ENCODE measurements around the gene NTRK2.

NTRK2 gene

DNA sequence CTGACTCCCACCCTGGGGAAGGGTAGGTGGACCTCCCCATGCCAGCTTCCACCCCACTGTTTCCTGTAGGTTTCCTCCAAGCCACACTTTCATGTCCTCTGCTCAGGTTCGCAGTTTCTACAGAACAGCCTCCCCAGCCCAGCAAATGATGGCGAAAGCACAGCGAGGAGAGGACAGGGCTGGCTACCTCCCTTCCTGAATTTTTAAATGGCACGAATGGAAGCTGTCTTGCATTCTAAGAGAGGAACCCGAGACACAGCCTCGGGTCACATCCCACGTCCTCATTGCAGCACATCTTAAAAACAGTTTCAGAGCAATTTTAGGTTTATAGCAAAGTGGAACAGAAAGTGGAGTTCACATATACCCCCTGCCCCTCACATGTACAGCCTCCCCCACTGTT, 330.3 kb downstream of the NTRK2 start:
- no peak for FAIRE-seq

DNA sequence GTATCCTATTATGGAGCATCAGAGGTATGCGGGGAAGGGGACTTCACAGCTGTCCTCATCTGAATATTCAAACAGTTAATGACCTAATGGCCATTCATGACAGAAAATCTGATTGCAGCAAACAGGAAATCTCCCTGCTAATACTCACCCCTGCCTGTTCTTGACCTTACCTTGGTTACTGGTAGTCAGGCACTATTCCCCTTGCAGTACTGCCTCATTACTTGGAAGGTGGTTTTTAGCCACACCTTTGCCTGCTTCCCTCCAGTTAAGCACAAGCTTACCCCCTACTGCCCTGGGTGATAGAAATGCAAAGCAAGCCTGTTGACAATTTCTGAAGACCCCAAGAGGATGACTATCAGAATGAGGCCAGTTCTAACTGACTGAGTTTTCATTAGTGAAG, 332.4 kb downstream of the NTRK2 start:
- DNase-seq (ENCODE audit: insufficient read length, low spot score) (no peak), FAIRE-seq (no peak)

More for the DNA sequence above, 330.3 kb downstream of the NTRK2 start:
- no peak for DNase-seq (ENCODE audit: insufficient read length, low spot score)

DNA sequence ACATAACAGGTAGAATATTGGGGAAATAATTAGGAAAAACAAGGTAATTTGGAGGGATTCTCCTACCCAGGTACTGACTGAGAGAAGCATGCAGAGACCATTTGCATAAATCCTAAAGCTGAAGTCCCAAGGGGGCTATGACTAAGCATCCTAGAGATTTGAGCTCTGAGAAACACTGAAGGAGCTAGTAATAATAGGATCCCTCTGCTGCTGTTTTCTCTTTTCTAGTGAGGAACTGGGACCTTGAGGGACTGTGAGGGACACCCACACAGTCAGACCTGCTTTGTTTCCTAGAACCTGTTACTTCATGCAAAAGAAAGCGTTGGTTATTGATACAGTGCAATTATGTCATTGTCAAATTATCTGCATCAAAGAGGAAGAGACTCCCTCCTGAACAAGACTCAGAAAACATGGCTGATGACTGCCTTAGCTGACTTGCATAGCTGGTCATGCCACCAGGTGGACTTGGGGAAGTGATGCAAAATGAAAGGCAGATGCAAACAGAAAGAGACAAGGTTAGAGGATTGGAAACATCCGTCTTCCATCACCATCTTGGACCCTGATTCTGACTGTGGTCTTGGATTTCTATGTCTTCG, 335.4 kb downstream of the NTRK2 start:
- DNase-seq (ENCODE audit: insufficient read length, low spot score) (no peak), FAIRE-seq (no peak)

DNA sequence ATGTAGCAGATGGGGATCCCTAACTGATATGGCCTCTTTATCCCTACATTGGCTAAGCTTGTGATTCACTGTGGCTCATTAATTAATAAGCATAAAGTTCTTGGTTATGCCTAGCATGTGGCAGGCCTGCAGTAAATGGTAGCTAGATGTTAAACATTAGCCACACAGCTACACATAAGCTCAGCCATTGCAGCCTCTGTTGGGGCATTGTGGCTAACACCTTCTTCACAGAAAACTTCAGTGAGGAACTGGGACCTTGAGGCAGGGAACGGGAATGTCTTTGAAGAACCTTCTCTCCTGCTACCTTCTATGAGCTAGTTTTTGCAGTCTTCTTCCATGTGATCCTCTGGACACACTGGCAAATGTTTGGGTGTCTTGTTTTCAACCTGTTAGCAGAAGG, 338.2 kb downstream of the NTRK2 start:
- DNase-seq (ENCODE audit: insufficient read length, low spot score): no peak
- FAIRE-seq: no peak

DNA sequence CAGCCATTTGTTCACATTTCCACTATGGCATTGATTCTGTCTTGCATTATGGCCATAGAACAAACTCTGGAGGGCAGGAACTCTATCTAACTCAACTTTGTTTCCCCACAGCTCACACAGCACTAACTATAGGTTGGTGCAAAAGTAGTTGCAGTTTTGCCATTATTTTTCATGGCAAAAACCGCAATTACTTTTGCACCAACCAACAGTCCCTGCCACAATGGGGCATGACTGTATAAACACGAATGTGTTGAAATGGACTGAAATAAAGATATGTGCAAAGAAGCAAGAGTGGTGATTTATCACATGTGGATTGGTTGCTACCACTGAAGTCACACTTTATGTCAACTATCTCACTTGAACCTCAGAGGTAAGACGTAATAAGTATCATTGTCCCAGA, 338.7 kb downstream of the NTRK2 start:
- FAIRE-seq (no peak), DNase-seq (ENCODE audit: insufficient read length, low spot score) (no peak)

DNA sequence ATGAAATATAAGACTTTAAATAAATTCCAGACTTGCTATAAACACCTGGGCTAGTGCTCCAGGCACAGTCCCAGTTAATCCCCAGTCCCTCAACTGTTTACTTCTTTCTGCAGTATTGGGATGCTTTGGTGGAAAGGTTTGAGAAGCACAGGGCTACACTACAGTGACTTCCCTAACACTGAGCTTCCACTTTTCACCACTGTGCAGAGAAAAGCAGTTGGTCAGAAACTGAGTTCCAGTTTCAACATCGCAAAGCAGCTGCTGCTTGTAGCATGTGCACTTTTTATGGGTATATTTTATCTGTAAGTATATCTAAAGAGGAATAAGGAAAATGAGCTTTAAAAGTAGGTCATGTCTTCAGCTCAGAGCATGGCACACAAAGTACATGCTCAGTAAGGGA, 339.7 kb downstream of the NTRK2 start:
- DNase-seq (ENCODE audit: insufficient read length, low spot score) (no peak), FAIRE-seq (no peak)

DNA sequence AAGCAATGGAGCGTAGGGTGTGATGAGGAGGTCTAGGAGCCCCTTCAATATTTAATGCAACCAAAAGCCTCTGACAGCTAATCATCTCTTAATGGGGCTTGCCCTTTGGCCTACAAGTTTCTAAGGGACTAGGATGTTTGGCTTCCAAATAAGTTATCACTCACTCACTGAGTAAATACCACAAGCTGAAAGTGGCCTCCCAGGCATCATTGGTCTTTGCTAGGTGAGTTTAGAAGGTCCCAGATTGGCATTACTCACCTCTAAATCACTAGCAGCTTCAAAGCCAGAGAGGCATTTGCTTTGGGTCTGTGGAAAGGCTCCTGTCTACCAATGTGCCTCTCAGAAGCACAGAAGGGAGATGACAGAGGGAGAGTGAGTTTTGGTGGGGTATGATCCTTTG, 344.2 kb downstream of the NTRK2 start:
- FAIRE-seq: no peak

DNA sequence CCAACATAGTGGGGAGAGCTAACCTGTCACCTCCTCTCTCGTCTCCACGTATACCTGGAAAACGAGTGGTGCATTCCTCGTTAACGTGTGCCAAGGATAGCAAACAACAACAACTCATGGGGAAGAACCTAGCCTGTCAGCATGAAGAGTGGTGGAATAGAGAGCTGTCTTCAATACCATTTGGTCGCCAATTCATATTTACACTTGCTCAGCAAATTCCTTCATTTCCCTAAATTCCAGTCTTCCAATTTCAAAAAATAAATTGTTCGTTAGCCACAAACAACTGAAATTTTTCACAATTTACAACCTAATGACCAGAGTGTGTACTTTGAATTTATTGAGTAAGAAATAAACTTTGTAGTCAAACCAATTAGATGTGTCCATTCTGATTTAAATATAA, 344.8 kb downstream of the NTRK2 start:
- FAIRE-seq (no peak), DNase-seq (ENCODE audit: insufficient read length, low spot score) (no peak)

More for the DNA sequence above, 344.2 kb downstream of the NTRK2 start:
- DNase-seq (ENCODE audit: insufficient read length, low spot score): no peak

DNA sequence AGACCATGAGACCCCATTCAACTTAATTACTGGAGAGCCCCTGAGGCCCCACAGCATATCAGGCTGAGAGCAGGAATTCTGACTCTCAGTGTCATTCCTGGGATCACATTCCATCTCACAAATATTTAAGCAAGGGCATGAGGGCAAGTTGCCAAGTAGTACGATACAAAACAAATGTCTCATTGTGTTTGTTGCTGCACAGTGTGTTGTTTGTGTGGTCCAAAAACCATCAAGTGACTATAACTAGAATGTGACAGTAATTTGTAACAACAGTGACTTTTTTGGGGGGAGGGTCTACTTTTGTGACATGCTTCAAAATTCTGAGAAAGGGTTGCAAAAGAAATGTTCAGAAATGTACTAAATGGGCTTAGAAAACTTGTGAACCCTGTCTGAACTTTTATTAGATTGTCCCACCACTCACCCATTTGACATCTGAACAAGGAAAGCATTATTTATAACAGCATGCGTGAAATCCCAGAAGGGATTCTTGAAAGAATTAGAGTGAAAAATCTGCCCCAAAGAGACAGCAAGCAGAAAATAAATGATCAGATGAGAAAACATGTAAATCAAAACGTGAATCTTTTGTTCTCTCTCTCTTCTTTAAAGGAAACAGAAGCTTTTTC, 347.0 kb downstream of the NTRK2 start:
- DNase-seq (ENCODE audit: insufficient read length, low spot score): no peak
- FAIRE-seq: no peak

DNA sequence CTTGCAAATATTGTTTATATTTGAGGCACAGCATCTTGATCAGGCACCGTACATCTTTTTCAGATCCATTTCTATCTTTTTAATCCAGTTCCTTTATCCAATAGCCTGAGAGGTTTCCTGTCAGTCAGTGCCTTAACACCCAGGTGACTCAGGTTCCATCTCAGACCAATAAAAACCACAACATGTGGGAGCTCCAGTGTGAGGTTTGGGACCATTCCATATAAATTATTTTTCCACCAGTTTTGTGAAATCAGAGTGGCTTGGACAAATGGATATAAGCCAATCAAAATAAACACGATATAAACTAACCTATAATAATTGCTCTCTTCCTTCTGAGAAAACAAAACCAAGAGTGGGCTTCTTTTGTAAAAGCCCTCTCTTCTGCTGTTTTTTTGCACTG, 351.3 kb downstream of the NTRK2 start:
- DNase-seq (ENCODE audit: insufficient read length, low spot score): no peak
- no peak for FAIRE-seq

DNA sequence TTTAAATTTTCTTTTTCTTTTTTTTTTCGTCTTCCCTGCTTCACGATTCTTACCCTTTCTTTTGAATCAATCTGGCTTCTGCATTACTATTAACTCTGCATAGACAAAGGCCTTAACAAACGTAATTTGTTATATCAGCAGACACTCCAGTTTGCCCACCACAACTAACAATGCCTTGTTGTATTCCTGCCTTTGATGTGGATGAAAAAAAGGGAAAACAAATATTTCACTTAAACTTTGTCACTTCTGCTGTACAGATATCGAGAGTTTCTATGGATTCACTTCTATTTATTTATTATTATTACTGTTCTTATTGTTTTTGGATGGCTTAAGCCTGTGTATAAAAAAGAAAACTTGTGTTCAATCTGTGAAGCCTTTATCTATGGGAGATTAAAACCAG, 352.2 kb downstream of the NTRK2 start:
- DNase-seq (ENCODE audit: insufficient read length, low spot score) (no peak), FAIRE-seq (no peak)

DNA sequence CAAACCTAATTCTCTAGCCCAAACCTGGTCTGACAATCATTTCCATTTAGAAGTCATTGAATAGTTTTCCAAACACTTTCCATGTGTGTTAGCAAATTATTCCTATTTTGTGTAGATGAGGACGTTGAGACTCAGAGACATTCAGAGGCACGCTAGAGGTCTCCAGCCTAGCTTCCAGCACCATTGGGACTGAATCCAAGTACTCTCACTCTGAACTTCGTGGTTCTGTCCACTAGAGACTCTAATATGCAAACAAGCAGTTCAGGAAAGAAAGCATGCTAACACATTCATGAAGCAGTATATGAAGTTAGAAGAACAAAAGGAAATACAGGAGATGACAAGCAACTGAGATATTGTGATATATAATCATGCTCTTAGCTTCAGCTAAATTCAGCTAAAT, 354.8 kb downstream of the NTRK2 start:
- no peak for DNase-seq (ENCODE audit: insufficient read length, low spot score)
- FAIRE-seq: no peak

DNA sequence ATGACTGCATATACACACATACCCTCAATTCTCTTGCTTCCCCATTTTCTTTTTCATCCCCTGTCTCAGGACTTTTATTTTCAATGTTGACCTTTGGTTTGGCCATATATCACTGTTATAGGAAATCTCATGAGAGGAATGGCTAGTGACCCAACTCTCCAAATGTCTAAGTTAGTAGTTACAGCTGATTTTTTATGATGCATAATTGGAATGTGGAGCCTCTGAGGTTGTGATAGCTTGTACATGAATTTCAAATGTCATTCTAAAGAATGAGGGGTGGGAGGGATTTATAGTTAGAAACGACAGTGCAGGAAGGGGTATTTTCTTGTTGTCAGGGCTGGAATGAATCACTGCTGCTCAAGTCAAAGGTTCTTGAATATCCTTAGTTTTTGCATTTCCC, 356.1 kb downstream of the NTRK2 start:
- DNase-seq (ENCODE audit: insufficient read length, low spot score): no peak
- no peak for FAIRE-seq

DNA sequence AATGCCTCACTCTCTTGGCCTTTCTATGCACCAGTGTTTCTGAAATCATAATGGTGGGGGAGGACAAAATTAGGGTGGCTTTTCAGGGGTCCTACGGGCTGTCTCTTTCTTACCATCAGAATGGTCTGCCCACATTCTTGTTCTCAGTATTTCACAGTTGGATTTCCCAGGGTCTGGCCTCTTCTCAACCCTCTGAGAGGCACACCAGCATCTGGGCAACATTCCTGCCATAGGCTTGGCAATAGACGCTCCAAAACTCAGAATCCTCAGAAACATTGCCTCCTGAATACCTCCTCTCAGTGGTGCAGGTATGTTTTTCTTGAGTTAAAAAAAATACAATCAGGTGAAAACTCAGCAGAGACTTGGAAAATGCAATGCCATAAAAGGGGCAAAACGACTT, 358.3 kb downstream of the NTRK2 start:
- no peak for DNase-seq (ENCODE audit: insufficient read length, low spot score)
- no peak for FAIRE-seq

DNA sequence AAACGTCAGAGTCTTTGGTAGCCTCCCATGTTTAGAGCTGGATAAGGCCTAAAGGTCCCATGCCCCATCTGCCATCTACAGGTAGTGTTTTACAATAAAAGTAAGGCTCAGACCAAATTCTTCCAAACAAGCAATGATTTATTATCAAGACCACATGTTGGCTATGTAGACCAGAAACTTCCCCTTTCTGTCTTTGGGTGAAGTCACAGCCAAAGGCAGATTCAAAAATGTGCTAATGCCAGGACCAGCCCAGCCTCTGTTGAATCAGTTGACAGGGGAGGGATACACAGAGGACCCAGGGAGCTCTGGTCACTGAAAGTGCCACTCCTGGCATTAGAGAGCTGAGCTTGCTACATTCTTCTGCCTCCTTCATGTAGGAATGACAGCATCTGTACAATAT, 360.8 kb downstream of the NTRK2 start:
- FAIRE-seq: no peak
- no peak for DNase-seq (ENCODE audit: insufficient read length, low spot score)

DNA sequence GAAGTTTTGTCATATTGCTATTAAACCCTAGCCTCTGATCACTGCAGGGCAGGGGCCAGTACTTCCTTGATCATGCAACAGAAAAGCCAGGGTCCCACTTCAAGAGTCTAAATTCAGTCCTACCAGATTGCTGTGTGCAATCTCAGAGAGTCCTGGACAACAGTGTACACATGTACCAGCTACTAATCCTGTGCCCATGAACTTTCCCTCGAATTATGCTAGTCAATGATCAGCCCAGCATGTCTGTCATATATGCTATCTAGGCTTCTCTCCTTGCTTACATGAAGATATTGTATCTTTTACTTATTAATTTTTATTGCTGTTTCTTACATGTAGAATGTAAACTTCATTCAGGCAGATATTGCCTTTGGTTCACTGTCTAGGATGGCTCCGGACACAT, 367.0 kb downstream of the NTRK2 start:
- DNase-seq (ENCODE audit: insufficient read length, low spot score) (no peak), FAIRE-seq (no peak)

DNA sequence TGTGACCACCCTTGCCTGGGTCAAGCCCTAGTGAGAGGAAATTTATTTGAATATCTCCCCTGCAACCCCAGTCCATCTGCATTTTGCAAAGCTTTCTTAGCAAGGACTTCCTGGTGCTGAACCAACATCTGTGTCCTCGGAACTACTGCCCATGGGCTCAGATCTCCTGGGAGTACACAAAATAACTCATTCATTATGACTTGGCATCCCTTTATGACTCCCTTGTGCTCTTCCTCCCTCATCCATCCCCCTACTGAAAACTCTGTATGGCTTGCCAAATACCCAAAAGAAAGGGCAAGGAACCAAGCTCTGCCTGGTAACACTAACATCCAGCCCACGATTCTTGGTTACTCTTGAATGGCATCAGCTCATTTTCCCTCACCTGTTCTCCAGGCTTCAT, 368.5 kb downstream of the NTRK2 start:
- no peak for FAIRE-seq

DNA sequence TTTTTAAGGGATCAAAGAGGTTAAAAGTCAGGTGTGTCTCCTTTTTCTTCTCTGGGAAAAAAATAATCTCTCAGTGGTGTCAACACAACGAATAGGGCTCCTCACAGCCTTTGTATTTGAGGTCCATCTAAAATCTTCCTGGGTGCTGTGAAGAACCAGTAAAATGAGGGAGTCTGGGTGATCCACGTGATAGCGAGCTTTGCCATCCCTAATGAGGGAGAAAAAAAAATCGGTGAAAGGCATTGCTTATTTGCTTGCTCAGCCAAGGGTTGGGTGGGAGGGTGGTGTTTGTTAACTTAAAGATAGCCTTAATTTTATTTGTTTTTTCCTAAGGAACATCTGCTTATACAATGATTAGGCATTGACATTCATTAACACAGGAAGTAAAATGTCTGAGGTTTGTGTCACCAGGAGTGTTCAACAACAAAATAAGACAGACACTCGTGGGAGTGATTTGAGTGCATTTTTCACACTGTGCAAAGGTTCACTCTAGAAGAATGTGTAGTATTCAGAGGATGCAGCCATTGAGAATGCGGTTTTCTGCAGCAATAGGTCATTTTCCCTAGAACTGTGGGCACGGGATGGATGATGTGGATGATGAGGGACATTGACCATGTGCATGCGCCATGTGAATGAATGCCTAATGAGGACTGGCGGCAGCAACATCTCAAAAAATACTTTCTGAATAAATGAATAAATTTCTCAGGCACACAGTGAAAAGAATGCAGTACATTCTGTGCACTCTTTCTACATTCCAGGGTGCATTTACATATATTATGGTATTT, 369.5 kb downstream of the NTRK2 start:
- FAIRE-seq (no peak), DNase-seq (ENCODE audit: insufficient read length, low spot score) (no peak)

More for the DNA sequence above, 368.5 kb downstream of the NTRK2 start:
- no peak for DNase-seq (ENCODE audit: insufficient read length, low spot score)

DNA sequence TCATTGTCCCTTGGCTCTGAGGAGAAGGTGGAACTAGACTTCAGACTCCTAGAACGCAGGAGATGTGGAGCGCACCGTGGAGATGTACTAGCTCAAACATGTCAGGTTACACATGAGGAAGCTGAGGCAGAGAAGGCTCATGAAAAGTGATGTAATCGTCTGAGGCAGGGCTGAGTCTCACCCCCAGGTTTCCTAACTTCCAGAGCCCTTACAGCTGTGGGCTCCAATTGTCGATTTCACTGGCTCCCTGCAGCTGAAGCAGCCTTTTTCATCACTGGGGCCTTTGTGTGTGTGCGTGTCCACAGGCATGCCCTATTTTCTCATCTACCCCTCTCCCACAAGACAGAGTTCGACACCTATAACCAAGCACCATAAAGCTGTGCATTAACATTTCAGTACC, 370.6 kb downstream of the NTRK2 start:
- FAIRE-seq (no peak), DNase-seq (ENCODE audit: insufficient read length, low spot score) (no peak)

DNA sequence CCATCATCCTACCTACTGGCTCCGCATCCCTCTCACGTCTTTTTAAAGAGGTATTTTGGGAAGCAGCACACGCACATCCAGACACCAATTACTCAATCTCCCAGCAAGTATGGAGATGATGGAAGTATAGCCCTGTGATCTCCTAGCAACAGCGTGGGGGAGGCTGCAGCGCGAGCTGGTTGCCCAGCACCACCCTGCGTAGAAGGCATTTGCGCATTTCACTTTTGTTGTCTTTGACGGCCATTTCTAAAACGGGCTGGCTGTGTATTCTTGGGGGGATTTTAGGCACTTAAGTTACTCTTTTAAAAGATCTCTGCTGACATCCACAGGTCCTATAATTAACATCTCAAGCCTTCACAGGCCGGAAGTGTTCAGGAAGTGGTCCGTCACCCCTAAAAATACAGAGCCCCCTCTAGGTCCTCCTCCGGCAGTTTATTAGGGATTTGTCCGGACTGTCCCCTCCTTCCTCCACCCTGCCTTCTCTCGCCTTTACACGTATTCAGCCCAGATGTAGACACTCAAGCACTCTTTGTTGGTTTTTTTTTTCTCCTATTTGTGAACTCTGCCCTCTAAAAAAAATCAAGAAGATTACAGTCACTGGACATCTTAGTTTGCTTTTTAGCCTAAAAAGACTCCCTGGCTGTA, 371.4 kb downstream of the NTRK2 start:
- FAIRE-seq (no peak), DNase-seq (ENCODE audit: insufficient read length, low spot score) (no peak)

DNA sequence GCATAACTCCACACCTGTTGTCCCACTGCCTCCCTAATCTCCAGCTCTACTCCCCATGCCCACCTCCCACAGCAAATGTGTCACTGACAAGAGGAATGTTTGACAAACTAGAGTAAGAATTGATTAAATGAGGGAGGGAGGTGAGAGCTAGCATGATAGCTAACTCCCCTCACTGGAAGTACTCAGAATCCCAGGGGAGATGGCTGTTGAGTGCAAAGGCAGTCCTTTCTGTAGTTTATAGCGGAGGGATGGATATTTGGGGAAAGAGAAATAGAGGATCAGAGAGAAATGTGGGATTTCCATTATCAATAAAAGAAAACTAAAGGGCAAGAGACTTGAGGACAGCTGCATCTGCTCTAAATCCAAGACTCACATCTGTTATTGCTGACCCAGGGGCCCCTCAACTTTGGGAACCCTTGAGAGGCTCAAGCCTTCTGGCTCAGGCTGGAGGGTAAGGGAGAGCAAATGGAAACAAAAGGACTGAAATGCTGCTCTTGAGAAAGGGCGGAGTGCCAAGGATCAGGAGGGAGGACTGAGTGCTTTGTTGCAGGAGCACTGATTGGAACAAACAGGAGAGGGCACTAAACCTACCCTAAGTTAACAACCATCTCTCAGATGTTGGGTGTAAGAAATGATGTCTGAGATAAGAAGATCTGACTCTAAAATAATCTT, 372.1 kb downstream of the NTRK2 start:
- DNase-seq (ENCODE audit: insufficient read length, low spot score) (no peak), FAIRE-seq (no peak)
